Stimulated activated CD8-positive, alpha-beta memory T cell treated with anti-CD3 and anti-CD28 coated beads, Interleukin-7, amount 100 ng/mL, for 4 hours (primary cell): ENCODE measurements around the gene RALGPS2.

Experiments used
- DNase-seq, 2 donors: peaks; one replicate each; pipeline ENCODE4 v3.0.0-alpha.2; 2020; ENCODE audit warnings: low read depth in 2 of 2

The RALGPS2 gene

GRCh38 chr1:178918955-178919354 is 193.9 kb downstream of the RALGPS2 start:
- no peak for DNase-seq

DNA sequence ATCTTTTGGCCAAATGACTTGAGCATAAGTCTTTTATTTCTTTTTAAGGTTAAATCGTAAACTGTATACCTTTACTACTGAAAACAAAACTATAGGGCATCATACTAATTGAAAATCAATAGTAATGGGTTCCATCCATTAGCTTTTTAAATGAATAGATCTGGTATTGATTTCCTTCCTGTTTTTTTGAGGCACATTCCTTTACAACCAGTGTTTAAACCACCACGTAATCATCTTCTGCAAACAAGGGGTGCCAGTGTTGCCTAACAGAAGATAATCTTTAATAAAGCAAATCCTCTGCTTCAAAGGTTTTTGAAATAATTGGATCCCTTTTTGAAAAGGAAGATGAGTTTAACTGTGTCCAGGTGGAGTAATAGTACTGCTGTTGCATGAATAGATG is 194.5 kb downstream of the RALGPS2 start:
- no peak for DNase-seq

DNA sequence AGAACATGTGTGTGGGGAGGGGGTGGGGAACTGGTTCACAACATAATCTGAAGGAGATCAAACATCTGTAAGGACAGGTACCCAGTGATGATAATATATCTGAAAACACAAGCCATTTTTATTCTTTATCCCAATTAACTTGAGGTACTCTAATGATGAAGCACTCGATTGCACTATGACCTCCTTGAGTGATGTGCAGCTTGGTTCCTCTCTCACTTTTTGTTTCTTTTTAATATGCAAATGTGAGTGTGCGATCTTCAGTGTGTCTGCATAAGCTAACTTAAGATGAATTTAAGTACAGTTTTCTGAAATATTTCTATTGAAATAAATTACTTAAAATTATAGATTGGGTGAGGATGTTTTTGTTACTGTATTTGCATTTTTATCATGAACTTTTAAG is 196.5 kb downstream of the RALGPS2 start:
- DNase-seq = no peak

DNA sequence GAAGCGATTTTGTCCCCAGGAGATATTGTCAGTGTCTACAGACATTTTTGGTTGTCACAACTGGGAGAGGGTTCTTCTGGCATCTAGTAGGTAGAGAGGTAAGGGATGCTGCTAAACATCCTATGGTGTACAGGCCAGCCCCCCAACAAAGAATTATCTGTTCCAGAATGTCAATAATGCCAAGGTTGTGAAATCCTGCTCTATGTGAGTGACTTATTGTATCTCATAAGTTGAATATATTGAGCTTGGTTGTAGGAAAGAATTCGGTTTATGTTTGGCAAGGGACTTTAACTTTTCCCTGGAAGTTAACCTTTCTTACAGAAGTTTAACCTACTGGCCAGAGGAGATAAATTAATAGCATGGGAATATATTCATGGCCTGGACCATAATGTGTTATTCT is 198.5 kb downstream of the RALGPS2 start:
- DNase-seq = no peak

GRCh38 chr1:178926046-178926445 is 201.0 kb downstream of the RALGPS2 start:
- no peak for DNase-seq

- no peak for DNase-seq
These were observed 202.0 kb downstream of the RALGPS2 start for GRCh38 chr1:178927003-178927402.

DNA sequence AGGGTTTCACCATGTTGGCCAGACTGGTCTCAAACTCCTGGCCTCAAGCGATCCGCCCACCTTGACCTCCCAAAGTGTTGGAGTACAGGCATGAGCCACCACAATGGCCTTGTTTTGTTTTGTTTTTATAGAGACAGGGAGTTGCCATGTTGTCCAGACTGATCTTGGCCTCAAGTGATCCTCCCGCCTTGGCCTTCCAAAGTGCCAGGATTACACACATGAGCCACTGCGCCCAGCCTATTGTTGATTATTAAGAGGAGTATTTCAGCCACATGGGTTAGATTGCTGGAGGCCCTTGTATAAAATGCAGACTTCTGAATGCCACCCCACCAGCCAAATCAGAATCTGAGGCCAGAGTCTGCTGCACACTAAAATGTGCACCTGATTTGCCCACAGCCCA is 203.0 kb downstream of the RALGPS2 start:
- DNase-seq = no peak

DNA sequence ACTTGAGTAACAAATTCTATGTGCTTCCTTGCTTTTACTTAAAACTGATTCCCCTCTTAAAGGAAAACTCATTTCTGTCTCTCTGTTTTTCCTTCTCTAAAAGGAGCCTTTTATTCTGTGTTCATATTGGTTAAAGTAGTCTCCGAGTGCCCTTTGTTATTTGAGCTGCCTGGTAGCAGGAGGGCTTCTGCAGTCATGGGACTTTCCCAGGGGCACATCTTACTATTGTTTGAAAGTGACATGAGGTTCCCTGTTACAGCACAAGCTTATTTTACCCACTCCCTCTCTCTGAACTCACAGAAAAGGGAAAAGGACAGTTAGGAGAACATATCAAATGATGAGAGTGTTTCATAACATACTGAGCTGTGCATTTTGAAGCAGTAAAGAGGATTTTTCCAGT is 203.9 kb downstream of the RALGPS2 start:
- no peak for DNase-seq

DNA sequence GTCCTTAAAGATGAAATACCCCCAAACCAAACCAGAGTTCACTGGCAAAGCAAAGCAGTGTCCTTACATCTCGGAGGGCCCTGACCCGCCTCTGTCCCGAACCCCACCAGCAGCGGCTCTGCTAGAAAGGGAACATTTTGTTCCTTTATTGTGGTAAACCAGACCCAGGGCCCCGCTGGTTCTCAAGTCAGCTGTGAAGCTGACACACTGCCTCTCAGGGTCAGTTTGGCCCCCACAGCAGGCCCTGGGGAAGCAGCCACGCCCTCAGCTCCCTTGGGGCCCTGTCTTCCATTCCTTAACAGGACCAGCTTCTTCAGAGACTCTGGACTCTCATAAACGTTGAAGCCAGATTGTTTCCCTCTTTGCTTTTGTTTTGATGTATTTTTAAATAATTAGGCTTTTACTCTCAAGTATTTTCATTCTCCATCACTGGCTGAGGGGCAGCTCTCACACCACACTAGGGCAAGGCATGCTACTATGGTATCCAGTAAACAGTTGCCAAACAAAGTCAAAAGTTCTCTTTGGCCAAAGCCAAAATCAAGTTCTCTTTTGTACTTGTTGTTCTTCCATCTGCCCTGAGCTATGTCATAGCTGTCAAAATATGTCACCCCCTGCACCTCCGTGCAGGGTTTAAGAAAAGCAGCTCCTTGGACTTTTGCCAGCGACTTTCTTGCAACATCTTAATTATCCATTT is 207.0 kb downstream of the RALGPS2 start:
- DNase-seq = no peak

- no peak for DNase-seq
These were observed 207.5 kb downstream of the RALGPS2 start for GRCh38 chr1:178932552-178932906.

GRCh38 chr1:178933105-178933561 is 208.1 kb downstream of the RALGPS2 start:
- DNase-seq = no peak

DNA sequence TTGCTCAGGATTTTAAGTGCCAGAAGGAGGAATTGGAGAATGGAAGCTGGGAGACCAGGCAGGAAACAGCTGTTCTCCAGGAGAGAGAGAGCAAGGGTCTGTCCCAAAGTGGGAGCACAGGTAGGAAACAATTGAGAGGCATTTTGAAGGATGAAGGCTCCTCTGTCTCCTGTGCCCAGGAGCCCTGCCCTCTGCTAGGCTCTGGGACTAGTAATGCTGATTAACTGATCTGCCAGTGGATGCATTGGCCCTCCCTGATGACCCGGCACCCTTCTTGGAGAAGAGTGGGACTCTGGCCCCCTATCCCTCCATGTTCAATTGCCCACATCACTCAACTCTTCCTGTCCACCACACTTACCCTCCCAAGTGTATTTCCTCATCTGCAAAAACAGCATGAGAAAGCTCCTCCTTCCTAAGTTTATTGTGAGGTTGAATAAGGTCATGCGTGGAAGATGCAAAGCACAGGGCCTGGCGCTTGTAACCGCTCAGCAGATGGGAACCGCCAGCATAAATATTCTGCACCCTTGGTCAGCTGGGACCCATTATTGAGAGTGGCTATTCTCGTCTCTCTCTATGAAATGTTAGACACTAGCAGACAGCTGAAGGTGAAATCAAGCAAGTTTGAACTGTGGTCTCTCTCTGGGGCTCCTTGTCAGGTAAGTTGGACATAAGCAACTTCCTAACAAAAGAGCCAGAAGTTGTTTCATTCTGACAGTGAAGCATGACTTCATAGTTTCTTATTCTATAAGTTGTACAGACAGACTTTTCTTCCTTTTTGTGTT is 208.9 kb downstream of the RALGPS2 start:
- DNase-seq = no peak

DNA sequence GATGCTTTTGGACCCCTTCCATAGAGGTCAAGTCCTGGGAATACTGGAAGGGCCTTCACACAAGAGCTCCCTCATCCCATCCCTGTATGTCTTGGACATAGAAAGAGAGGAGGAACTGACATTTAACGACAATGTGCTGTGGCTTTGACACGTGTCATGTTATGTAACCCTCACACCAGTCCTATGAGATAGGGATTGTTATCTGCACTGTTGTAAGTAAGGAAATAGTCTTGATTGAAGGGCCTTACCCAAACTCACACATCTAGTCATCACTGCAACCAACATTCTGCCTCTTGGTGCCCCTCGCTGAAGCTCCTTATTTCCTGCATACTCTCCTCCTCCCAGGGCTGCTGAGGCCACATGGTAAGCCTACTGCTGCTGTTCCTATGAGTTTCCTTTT is 209.5 kb downstream of the RALGPS2 start:
- DNase-seq = no peak

GRCh38 chr1:178935610-178936009 is 210.6 kb downstream of the RALGPS2 start:
- no peak for DNase-seq

- DNase-seq = no peak
These were observed 212.7 kb downstream of the RALGPS2 start for GRCh38 chr1:178937695-178938094.

- no peak for DNase-seq
These were observed 213.3 kb downstream of the RALGPS2 start for GRCh38 chr1:178938101-178938958.

- no peak for DNase-seq
These were observed 213.9 kb downstream of the RALGPS2 start for GRCh38 chr1:178938959-178939317.

GRCh38 chr1:178939338-178940067 is 214.5 kb downstream of the RALGPS2 start:
- DNase-seq = no peak

GRCh38 chr1:178940068-178940765 is 215.2 kb downstream of the RALGPS2 start:
- DNase-seq = no peak

DNA sequence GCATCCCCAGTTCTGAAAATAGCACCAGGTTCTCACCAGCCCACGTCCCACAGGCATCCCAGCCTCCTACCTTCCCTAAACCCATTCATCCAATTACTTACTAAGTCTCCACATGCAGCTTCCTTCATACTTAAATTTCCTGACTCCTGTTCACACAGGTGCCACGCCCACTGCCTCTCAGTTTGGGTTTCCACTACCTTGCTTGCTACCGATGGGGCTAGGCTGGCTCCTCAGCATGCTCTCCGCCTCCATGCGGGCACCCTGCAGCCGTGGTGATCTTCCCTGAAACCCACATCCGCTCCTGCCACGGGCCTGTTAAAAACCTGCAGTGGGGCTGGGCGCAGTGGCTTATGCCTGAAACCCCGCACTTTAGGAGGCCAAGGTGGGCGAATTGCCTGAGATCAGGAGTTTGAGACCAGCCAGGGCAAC is 216.2 kb downstream of the RALGPS2 start:
- DNase-seq = no peak

- no peak for DNase-seq
These were observed 216.8 kb downstream of the RALGPS2 start for GRCh38 chr1:178941849-178942248.
